Panc1 (cell line): ENCODE results near the gene GALNTL6. TPM values are rescaled to one million over a fixed set of nuclear protein-coding genes. Genes with fewer than 3 reads are reported as not detected.

Source experiments
- ATAC-seq: fragments of 200-7000 bp; cut with Tn5 transposase; 2 replicates; pipeline ENCODE4 v1.9.1; 2020; ENCODE audit warnings: mild to moderate bottlenecking, moderate library complexity
- BruUV-seq: library from RNA; stranded (reverse); fragments of 400-500 nt; replicated peaks from 2 replicates; lab custom pipeline; 2021; lab: Mats Ljungman, UMichigan
- CTCF ChIA-PET: fragments of 300-600 bp; sonication (Branson Sonifier 250); formaldehyde crosslinking; loops from one replicate; lab custom pipeline; 2022; ENCODE audit warnings: antibody characterized with exemption; lab: Charles Lee
- POLR2A ChIA-PET: fragments of 300-600 bp; sonication (Branson Sonifier 250); formaldehyde crosslinking; loops from one replicate; lab custom pipeline; 2022; ENCODE audit warnings: antibody characterized with exemption; lab: Charles Lee
- DNase-seq: peaks from one replicate; pipeline ENCODE4 v3.0.0-alpha.2; 2010; ENCODE audit warnings: low read depth, low spot score
- H3K27ac ChIP-seq: 2 replicates; pipeline ENCODE4 v1.5.1; 2011; ENCODE audit warnings: mild to moderate bottlenecking, low read length, inconsistent platforms
- H3K27me3 ChIP-seq: fragments of 200-500 bp; sonication (Bioruptor generic); 2 replicates; pipeline ENCODE4 v1.6.0; 2014; ENCODE audit warnings: low read length, inconsistent platforms; ENCODE audit not compliant: control insufficient read depth, insufficient read depth
- H3K36me3 ChIP-seq: fragments of 200-500 bp; sonication (Bioruptor generic); 2 replicates; pipeline ENCODE4 v1.5.1; 2014; ENCODE audit warnings: inconsistent platforms, mild to moderate bottlenecking, low read length, moderate library complexity; ENCODE audit not compliant: control insufficient read depth, insufficient read depth
- H3K4me1 ChIP-seq: 2 replicates; pipeline ENCODE4 v1.5.1; 2011; ENCODE audit warnings: inconsistent platforms, mild to moderate bottlenecking, low read length, moderate library complexity; ENCODE audit not compliant: control insufficient read depth, insufficient read depth
- H3K4me3 ChIP-seq, 2 experiments: 2 replicates each; pipeline ENCODE4 v1.5.1; 2011 to 2012; ENCODE audit warnings: low read depth in 2 of 2, low read length in 2 of 2, mild to moderate bottlenecking in 2 of 2, inconsistent platforms in 1 of 2, moderate library complexity in 1 of 2
- H3K9me3 ChIP-seq: fragments of 200-500 bp; sonication (Bioruptor generic); 2 replicates; pipeline ENCODE4 v1.5.1; 2014; ENCODE audit warnings: low read depth, mild to moderate bottlenecking, inconsistent platforms, low read length, moderate library complexity; ENCODE audit not compliant: control insufficient read depth, insufficient read depth
- CTCF ChIP-seq: fragments of 450-650 bp; IDR thresholded peaks from 2 replicates; pipeline ENCODE4 v1.5.1; 2017; ENCODE audit warnings: mild to moderate bottlenecking
- POLR2AphosphoS5 ChIP-seq: IDR thresholded peaks from 2 replicates; pipeline ENCODE4 v1.6.1; 2012; ENCODE audit warnings: mild to moderate bottlenecking, low read depth, low read length, moderate library complexity
- SIN3A ChIP-seq: IDR thresholded peaks from 2 replicates; pipeline ENCODE4 v1.6.1; 2012; ENCODE audit warnings: low read depth, mild to moderate bottlenecking, low read length, moderate library complexity, borderline replicate concordance; ENCODE audit not compliant: insufficient read depth
- TCF7L2 ChIP-seq: IDR thresholded peaks from 2 replicates; pipeline ENCODE4 v1.6.1; 2011; ENCODE audit warnings: mild to moderate bottlenecking, low read depth, low read length, inconsistent platforms
- in situ Hi-C: cut with HindIII; loops from 2 replicates; pipeline ENCODE4 v1.10.0; 2016; ENCODE audit warnings: low sequenced_read_pairs, low pct_unique_long_range_greater_than_20kb
- intact Hi-C: fragments of 100-400 bp; cut with micrococcal nuclease; formaldehyde crosslinking; loops from one replicate; pipeline ENCODE4 v1.10.0; 2022; ENCODE audit not compliant: unreplicated experiment
- total RNA-seq: library from RNA; stranded (reverse); gene quantifications from one replicate; pipeline ENCODE4 v1.2.1, GENCODE V29; 2021; ENCODE audit not compliant: unreplicated experiment
- TF ChIP-seq, protein P1 (sequence below), 2 experiments: IDR thresholded peaks; 2 replicates each; pipeline ENCODE4 v1.6.1; 2011 to 2012; ENCODE audit warnings: low read depth in 2 of 2, control low read depth in 1 of 2, low read length in 1 of 2, mild to moderate bottlenecking in 1 of 2, moderate library complexity in 1 of 2; ENCODE audit not compliant: insufficient read depth in 1 of 2

Gene GALNTL6
- total RNA-seq, 1 experiment from 2014 or later = not detected

DNA sequence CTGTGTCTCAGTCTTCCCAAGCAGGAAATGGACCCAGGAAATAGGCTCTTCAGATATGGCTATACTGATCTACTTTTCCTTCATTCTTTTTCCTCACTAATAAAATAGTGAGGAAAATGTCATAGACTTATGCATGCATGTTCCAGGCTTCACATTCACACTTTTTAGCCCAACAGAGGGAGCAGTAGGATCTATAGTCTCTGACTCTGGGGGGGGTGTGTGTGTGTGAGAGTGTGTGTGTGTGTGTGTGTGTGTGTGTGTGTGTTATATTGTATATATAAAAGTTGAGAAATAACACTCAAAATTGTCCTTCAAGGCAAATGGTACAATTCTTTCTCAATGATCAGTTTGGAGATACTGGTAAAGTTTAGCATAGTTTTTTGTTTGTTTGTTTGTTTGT, 1058.2 kb downstream of the GALNTL6 start:
- no TSS peak for BruUV-seq
- ChIA-PET CTCF (no interaction called here), POLR2A (no interaction called here)
- H3K27me3 ChIP-seq = no peaks in the 10 kb centered on the region
- TF ChIP-seq TCF7L2 (no peak), SIN3A (no peak), POLR2AphosphoS5 (no peak), CTCF (no peak)
- TF ChIP-seq, protein P1, sequence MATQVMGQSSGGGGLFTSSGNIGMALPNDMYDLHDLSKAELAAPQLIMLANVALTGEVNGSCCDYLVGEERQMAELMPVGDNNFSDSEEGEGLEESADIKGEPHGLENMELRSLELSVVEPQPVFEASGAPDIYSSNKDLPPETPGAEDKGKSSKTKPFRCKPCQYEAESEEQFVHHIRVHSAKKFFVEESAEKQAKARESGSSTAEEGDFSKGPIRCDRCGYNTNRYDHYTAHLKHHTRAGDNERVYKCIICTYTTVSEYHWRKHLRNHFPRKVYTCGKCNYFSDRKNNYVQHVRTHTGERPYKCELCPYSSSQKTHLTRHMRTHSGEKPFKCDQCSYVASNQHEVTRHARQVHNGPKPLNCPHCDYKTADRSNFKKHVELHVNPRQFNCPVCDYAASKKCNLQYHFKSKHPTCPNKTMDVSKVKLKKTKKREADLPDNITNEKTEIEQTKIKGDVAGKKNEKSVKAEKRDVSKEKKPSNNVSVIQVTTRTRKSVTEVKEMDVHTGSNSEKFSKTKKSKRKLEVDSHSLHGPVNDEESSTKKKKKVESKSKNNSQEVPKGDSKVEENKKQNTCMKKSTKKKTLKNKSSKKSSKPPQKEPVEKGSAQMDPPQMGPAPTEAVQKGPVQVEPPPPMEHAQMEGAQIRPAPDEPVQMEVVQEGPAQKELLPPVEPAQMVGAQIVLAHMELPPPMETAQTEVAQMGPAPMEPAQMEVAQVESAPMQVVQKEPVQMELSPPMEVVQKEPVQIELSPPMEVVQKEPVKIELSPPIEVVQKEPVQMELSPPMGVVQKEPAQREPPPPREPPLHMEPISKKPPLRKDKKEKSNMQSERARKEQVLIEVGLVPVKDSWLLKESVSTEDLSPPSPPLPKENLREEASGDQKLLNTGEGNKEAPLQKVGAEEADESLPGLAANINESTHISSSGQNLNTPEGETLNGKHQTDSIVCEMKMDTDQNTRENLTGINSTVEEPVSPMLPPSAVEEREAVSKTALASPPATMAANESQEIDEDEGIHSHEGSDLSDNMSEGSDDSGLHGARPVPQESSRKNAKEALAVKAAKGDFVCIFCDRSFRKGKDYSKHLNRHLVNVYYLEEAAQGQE (IDR thresholded peaks at IDR 0.05; ENCODE audit: insufficient read depth in 1 of 2, low read depth in 2 of 2, low read length in 1 of 2) = no peak
- in situ Hi-C loops (no loop called here), intact Hi-C loops (no loop called here)
- no peak for ATAC-seq
- no peak overlapping the region for H3K27ac ChIP-seq
- no peaks in the 10 kb centered on the region for H3K36me3 ChIP-seq
- H3K9me3 ChIP-seq = no peaks in the 10 kb centered on the region
- no peak for DNase-seq
- H3K4me1 ChIP-seq = no peaks in the 10 kb centered on the region
- H3K4me3 ChIP-seq = no peak overlapping the region

- Histone ChIP-seq H3K36me3 (no peaks in the 10 kb centered on the region), H3K9me3 (no peaks in the 10 kb centered on the region), H3K27ac (no peak overlapping the region), H3K4me1 (no peaks in the 10 kb centered on the region), H3K27me3 (no peaks in the 10 kb centered on the region), H3K4me3 (no peak overlapping the region)
- ChIA-PET CTCF (no interaction called here), POLR2A (no interaction called here)
- in situ Hi-C loops (no loop called here), intact Hi-C loops (no loop called here)
- DNase-seq (no peak), ATAC-seq (no peak)
- BruUV-seq = no TSS peak
- TF ChIP-seq CTCF (no peak), TCF7L2 (no peak)
- TF ChIP-seq, protein P1 (IDR thresholded peaks at IDR 0.05; ENCODE audit: insufficient read depth in 1 of 2, low read depth in 2 of 2, low read length in 1 of 2) = no peak
Measured at GRCh38 chr4:172874944-172875343, 1061.7 kb downstream of the GALNTL6 start.
